ENCODE results near the gene CDH5. TPM values are rescaled to one million over a fixed set of nuclear protein-coding genes. Genes with fewer than 3 reads are reported as not detected.

CDH5 gene
- total and polyA plus RNA-seq, 2 donors from 2014 or later = 13.9 to 41.3 TPM

DNA sequence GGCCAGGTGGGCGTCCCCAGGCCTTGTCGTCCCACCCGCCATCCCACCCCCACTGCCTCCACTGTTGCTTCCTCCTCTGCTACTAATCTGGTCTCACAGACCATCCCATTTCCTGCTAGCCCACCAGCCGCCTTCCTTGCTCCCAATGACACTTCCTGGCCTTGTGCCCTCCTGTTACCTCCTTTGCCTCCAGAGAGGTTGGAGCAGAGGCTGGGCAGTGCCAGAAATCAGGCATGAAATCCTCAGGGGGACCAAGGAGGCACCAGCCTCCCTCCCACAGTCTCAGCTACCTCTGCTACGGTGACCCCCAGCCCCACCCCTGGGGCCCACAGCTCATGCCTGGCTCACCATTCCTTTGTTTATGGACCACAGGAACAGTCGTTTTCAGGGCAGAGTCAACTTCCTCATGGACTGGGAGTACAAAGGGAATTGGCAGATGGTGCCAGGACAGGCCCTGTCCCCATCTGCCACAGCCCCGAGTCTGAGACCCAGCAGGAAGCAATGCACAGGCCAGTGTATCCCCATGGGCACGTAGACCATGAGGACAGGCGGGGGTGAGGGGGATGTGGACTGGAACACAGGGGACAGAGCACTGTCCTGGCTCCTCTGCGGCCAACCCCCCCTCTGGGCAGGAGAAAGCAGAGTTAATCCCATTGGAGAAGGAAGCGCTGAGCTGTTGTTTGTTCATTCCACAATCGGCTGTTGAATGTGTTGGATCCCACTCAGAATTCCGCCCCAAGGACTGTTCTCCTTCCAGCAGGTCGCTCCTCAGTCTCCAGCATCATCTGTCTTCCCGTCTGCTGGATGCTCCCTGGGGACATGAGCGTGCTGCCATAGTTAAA lies 2.2 kb upstream of the CDH5 start:
- FAIRE-seq = no peak
- Histone ChIP-seq H3K9ac (ENCODE audit: low read length in 3 of 3) (no peak overlapping the region), H3K27ac (ENCODE audit: low read depth in 2 of 2, low read length in 2 of 2) (peak overlapping the region; percentile 43 to 70), H3K9me3 (ENCODE audit: control insufficient read depth in 2 of 3, insufficient read depth in 1 of 3, low read length in 3 of 3) (no peaks in the 10 kb centered on the region), H3K4me1 (ENCODE audit: control insufficient read depth in 2 of 3, insufficient read depth in 2 of 3, low read depth in 1 of 3, low read length in 3 of 3) (peaks cover 0 to 7% (median 0%) of the 10 kb centered on the region in 3 donors), H3K27me3 (ENCODE audit: control insufficient read depth, insufficient read depth, low read length) (no peaks in the 10 kb centered on the region), H3K4me3 (ENCODE audit: low read length in 3 of 3) (no peak overlapping the region), H3K36me3 (ENCODE audit: control insufficient read depth in 2 of 3, insufficient read depth in 3 of 3, low read length in 3 of 3) (no peaks in the 10 kb centered on the region)
- intact Hi-C loops (cut with DNase I) = no loop called here
- DNase-seq = peak in 3 of 5 donors; percentile 26 to 87 (median 76)
- TF ChIP-seq, protein P1, sequence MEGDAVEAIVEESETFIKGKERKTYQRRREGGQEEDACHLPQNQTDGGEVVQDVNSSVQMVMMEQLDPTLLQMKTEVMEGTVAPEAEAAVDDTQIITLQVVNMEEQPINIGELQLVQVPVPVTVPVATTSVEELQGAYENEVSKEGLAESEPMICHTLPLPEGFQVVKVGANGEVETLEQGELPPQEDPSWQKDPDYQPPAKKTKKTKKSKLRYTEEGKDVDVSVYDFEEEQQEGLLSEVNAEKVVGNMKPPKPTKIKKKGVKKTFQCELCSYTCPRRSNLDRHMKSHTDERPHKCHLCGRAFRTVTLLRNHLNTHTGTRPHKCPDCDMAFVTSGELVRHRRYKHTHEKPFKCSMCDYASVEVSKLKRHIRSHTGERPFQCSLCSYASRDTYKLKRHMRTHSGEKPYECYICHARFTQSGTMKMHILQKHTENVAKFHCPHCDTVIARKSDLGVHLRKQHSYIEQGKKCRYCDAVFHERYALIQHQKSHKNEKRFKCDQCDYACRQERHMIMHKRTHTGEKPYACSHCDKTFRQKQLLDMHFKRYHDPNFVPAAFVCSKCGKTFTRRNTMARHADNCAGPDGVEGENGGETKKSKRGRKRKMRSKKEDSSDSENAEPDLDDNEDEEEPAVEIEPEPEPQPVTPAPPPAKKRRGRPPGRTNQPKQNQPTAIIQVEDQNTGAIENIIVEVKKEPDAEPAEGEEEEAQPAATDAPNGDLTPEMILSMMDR (IDR thresholded peaks at IDR 0.05; ENCODE audit: borderline replicate concordance, extremely low read depth, insufficient read depth) = no peak

DNA sequence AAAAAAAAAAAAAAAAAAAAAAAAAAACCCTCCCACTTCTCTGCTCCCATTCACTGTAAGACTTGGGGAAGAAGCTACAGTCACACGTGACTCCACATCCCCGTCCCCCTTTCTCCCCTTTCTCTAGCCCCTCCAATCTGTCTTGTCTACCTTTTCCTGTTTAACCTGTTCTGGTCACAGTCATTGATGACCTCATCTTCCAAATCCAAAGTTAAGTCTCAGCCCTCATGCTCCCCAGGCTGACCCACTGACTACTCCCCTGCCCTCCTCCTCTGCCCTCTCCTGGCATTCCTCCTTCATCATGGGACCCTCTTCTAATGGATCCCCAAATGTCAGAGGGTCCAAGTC lies 1.6 kb upstream of the CDH5 start:
- Histone ChIP-seq H3K36me3 (ENCODE audit: control insufficient read depth in 2 of 3, insufficient read depth in 3 of 3, low read length in 3 of 3) (no peaks in the 10 kb centered on the region), H3K9ac (ENCODE audit: low read length in 3 of 3) (no peak overlapping the region), H3K9me3 (ENCODE audit: control insufficient read depth in 2 of 3, insufficient read depth in 1 of 3, low read length in 3 of 3) (no peaks in the 10 kb centered on the region), H3K4me3 (ENCODE audit: low read length in 3 of 3) (no peak overlapping the region), H3K27me3 (ENCODE audit: control insufficient read depth, insufficient read depth, low read length) (no peaks in the 10 kb centered on the region), H3K4me1 (ENCODE audit: control insufficient read depth in 2 of 3, insufficient read depth in 2 of 3, low read depth in 1 of 3, low read length in 3 of 3) (peaks cover 0 to 7% (median 0%) of the 10 kb centered on the region in 3 donors), H3K27ac (ENCODE audit: low read depth in 2 of 2, low read length in 2 of 2) (peak overlapping the region; percentile 45 to 71)
- intact Hi-C loops (cut with DNase I) = no loop called here
- TF ChIP-seq, protein P1 (IDR thresholded peaks at IDR 0.05; ENCODE audit: borderline replicate concordance, extremely low read depth, insufficient read depth) = no peak
- DNase-seq (no peak), FAIRE-seq (no peak)

DNA sequence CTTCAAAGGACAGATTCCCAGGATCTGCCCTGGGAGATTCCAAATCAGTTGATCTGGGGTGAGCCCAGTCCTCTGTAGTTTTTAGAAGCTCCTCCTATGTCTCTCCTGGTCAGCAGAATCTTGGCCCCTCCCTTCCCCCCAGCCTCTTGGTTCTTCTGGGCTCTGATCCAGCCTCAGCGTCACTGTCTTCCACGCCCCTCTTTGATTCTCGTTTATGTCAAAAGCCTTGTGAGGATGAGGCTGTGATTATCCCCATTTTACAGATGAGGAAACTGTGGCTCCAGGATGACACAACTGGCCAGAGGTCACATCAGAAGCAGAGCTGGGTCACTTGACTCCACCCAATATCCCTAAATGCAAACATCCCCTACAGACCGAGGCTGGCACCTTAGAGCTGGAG lies 840 bp upstream of the CDH5 start:
- TF ChIP-seq, protein P1 (IDR thresholded peaks at IDR 0.05; ENCODE audit: borderline replicate concordance, extremely low read depth, insufficient read depth) = no peak
- Histone ChIP-seq H3K27ac (ENCODE audit: low read depth in 2 of 2, low read length in 2 of 2) (peak overlapping the region; percentile 82 to 86), H3K36me3 (ENCODE audit: control insufficient read depth in 2 of 3, insufficient read depth in 3 of 3, low read length in 3 of 3) (no peaks in the 10 kb centered on the region), H3K9me3 (ENCODE audit: control insufficient read depth in 2 of 3, insufficient read depth in 1 of 3, low read length in 3 of 3) (no peaks in the 10 kb centered on the region), H3K4me3 (ENCODE audit: low read length in 3 of 3) (peak overlapping the region in 1 of 3 donors; percentile 25), H3K4me1 (ENCODE audit: control insufficient read depth in 2 of 3, insufficient read depth in 2 of 3, low read depth in 1 of 3, low read length in 3 of 3) (peaks cover 0 to 7% (median 0%) of the 10 kb centered on the region in 3 donors), H3K9ac (ENCODE audit: low read length in 3 of 3) (no peak overlapping the region), H3K27me3 (ENCODE audit: control insufficient read depth, insufficient read depth, low read length) (no peaks in the 10 kb centered on the region)
- DNase-seq = peak in 1 of 5 donors; percentile 66
- no peak for FAIRE-seq
- intact Hi-C loops (cut with DNase I) = no loop called here

Data from kidney (tissue), 14 donors.